Stimulated activated CD8-positive, alpha-beta memory T cell treated with anti-CD3 and anti-CD28 coated beads, Interleukin-4, amount 100 ng/mL, for 24 hours (primary cell): Measurements from ENCODE around the gene SLC35F3.

ENCODE experiments used
- DNase-seq: peaks from one replicate; pipeline ENCODE4 v3.0.0-alpha.2; 2020; ENCODE audit warnings: low read depth

The SLC35F3 gene

DNA sequence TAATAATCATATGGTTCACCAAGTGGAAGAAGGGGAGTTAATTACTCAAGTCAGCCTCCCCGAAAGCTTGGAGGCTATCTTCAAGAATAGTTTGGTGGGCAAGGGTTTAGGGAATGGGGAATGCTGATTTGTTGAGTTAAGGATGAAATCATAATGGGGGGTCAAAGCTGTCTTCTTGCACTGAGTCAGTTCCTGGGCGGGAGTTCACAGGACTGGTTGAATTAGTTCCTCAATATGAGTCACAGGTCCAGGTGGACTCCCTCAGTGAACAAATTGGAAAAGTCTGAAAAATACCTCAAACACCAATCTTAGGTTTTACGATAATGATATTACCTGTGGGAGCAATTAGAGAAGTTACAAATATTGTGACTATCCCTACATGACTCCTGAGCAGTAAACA, 353.6 kb downstream of the SLC35F3 start:
- DNase-seq, result no peak

DNA sequence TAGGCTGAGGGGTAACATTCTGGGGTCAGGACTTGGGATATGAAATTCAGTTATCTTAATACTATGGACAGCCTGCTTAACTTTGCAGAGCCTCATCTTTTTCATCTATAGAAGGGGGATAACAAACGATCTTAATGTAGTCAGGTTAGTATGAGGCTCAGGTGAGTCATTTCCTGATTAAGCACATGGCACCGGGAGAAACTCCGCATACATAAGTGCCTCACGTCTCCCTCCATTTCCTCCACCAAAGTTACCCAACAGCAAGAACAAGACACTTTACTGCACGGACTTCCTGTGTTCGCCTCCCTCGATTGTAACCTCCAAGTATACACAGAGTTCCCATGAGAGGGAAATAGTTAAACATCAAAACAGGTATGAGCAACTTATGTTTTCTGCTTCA, 356.1 kb downstream of the SLC35F3 start:
- DNase-seq, result no peak

DNA sequence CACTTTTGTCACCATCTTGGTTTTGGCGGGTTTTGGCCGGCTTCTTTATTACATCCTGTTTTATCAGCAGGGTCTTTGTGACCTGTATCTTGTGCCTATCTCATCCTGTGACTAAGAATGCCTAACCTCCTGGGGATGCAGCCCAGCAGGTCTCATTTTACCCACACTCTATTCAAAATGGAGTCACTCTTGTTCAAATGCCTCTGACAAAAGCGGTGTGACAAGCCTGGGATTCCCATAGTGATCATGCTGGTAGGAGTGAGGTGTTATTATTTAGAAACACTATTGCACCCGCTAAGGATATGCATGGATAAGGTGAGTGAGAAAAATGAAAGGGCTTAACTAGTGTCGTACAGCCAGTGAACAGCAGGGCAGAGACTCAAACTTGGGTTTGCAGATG, 357.1 kb downstream of the SLC35F3 start:
- no peak for DNase-seq

DNA sequence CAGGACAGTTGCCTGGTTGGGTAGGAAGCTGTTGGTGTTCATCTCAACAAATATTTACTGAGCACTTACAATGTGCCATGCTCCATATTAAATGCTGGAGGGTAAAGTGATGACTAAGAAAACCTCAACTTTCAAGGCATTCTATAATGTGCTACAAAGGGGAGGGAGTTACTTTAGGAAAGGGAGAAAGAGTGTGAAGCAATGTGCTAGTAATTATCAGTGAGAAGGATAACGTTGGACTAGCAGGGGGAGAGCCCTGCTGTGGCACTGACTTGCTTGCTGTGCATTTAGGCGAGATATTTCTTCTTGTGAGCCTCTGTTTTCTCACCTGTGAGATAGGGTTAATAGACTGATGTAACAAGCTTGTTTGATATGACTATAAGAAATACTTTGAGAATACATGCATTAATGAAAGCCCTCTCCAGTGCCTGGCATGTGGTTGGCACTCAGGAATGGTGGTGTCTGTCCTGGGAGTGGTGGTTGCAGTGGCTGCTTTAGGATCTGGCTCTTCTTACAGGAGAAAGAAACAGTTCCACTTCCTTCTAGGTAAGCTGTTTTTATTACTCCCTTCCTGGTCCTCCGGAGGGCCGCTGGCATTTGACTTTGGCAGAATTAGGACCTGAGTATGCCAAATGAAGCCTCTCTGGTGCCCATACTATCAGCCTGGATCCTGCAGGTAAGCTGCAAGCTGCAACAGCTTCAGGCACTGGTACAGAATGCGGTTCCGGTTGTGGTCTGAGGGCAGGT, 357.7 kb downstream of the SLC35F3 start:
- DNase-seq, result no peak

DNA sequence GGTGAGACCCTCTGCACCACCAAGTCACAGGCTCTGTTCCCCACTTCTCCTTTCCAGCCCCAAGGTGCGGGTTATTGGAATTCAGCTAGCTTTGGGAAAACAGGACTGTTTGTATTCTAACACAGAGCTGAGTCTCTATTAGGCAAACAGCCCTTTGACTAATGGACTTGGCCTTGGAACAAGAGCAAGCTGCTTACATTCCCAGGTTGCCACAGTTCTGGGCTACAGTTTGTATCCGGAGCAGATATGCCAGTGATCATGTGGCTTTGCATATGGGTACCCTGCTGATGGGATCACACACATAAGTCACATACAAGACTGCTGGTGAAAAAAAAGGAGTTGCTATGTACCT, 358.3 kb downstream of the SLC35F3 start:
- DNase-seq, result no peak

DNA sequence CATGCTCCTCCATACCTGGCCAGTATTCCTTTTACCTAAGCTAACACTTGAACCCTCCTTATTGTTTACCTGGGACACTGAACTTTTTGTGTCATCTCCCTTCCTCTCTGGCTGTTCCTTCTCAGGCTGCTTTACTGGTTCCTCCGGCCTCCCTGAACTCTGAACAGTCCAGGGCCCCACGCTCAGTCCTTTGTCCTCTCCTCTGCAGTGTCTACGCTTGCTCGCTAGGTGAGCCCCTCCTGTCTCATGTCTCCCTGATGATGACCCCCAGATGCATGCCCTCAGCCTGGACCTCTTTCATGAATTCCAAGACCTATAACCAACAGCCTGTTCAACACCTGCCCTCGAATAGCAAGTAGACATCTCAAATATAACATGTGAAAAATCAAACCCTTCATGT, 360.4 kb downstream of the SLC35F3 start:
- DNase-seq, result no peak

DNA sequence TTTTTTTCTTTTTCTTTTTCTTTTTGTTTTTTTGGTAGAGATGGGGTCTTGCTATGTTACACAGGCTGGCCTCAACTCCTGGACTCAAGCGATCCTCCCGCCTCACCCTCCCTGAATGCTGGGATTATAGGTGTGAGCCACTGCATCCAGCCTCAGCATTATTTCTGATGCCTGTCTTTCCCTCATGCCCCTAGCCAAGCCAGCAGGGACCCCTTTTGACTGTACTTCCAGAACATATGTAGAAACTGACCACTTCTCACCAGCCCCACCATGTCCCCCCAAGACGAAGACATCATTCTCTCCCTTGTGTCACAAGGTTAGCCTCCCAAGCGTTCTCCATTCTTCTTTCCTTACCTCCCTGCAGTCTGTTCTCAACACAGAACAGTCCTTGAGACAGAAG, 360.8 kb downstream of the SLC35F3 start:
- DNase-seq, result no peak

DNA sequence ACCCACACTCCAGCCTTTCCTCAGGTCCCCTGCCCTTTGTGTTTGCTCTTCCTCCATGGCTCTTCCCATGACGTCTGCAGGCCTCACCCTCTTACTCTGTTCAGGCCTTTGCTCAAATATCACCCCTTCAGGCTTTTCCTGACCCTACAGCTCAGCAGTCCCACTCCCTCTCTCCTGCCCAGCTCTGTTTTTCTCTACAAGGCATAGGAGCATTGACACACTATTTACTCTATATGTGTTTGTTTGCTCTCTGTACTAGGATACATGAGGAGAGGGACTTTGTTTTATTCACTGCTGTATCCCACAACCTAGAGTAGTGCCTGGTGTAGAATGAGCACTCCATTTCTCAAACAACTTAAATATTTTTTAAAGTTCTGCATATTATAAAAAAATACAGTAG, 361.4 kb downstream of the SLC35F3 start:
- DNase-seq, result no peak

DNA sequence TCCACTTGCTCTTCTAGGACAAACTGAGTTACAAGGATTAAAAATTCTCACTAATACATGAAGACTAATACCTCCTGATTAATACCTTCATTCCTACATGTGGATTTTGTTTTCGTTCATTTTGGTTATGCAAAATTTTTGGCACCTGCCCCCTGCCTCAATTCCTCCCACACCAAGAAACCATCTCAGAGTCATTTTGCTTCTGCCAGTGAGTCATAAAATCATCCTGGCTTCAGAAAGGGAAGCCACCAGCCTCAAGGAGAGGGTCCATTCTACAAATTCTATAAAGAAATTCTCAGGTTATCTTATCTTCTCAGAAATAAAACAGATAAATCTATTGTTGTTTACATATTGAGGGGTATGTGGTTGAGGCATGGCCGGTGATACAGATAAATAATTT, 365.6 kb downstream of the SLC35F3 start:
- DNase-seq, result no peak

DNA sequence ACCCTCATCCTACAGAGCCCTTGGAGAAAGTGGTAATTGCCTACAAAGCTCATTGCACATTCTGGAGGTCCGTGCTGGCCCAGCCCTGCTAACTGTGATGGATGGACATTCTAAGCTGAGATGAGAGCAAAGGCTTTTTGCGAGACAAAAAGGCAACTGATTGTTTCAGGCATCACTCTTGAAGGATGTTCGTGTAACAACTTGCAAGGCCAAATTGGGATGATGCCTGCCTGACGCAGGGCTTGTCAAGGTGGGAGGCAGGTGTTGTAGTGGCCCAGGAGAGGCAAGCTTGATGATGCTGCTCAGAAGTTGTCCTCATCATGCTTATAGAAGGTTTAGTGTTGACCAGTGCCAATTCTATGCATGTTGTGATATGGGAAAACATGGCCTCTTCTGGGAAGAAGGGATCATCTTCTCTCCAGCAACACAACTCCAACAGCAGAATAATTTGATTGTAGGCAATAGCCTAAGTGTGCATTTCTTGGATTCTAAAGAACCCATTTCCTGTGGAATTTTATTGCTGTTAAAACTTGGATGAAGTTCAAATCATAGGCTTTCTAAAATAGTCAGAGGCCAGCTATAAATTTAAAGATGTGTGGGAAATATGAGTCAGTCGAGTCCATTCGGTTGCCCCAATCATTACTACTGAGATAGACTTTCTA, 366.2 kb downstream of the SLC35F3 start:
- DNase-seq, result no peak

DNA sequence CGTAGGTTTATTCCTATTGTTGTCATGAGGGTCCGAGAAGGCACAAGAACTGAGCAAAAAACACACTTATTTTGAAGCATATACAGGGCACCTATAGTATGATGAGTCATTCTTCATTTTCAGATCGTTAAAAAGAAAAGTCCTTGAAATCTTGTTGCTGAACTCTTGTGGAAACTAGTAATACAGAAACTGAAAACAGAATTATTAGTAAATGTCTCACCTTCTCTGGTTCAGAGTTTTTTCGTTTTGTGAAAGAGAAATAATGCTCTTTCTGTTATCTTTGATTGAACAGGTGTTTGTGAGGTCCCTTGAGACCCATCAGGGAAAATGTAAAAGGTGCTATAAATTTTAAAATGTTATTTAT, 366.7 kb downstream of the SLC35F3 start:
- DNase-seq, result no peak

DNA sequence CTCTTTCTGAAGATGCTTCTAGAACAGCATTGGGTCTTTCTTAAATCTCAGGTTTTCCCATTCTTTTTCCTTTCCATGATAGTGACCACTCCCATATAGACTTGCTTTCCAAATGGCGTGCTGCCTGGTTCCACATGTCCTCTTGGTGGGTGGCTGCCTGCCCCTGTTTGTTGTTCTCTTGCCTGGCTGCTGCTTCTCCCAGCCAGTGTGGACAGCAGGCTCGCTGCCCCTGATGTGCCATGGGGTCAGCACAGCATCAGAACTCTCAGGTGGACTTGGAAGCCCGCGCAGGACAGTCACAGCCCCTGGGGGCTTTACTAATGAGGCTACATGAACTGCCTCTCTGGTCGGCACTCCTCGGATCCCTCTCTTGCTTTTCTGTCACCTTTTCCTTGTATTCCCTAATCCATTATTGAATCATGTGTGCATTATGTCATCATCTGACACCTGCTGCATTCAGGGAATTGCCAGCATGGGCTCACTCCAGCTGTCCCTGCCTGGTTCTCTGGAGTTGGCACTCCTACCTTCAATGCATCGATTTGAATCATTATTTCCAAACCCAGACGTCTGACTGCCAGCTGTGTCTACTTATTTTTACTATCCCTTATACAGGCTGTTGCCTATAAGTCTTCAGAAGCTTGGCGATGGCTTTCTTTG, 368.3 kb downstream of the SLC35F3 start:
- no peak for DNase-seq

DNA sequence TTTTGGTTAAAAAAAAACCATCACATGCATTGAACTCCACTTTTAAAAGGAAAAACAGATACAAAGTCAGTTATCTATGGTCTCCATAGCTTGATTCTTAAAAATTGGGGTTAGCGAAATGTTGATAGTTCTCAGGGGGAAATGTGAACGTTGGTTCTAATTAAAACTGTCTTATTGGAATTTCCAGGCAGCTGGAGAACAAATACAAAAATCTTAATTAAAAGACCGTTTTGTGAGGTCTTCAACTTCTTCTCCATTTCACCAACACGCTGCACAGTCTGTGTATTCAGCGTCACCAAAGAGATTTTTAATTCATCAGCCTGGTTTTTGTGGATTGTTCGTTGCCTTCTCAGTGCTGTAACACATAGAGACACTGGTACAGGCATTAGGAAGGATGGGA, 369.5 kb downstream of the SLC35F3 start:
- DNase-seq, result no peak

DNA sequence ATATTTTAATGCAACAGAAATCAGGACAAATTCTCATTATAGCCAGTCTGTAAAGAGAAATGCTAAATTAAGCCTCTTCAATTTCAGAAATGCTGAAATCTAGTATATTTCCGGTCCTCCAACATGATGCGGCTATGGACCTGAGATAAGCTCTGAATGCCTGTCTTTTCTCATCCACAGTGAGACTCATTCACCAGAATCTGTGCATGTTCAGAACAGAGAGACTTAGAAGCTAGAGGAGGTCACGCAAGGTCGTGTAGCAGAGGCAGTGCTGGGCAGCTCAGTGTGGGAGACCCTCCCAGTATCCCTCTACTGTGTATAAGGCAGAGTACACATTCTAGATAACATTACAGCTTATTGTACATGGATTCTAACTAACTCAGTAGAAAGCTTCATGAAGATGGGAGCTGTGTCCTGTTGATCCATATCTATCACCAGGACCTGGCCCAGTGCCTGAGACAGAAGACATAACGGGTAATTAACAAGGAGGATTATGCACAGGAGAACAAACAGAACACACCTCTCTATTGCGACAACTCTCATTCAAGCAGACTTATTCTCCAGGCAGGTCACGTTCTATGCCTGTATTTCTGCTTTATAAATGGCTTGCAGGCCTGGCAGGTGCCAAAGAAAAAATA, 371.8 kb downstream of the SLC35F3 start:
- DNase-seq, result no peak

DNA sequence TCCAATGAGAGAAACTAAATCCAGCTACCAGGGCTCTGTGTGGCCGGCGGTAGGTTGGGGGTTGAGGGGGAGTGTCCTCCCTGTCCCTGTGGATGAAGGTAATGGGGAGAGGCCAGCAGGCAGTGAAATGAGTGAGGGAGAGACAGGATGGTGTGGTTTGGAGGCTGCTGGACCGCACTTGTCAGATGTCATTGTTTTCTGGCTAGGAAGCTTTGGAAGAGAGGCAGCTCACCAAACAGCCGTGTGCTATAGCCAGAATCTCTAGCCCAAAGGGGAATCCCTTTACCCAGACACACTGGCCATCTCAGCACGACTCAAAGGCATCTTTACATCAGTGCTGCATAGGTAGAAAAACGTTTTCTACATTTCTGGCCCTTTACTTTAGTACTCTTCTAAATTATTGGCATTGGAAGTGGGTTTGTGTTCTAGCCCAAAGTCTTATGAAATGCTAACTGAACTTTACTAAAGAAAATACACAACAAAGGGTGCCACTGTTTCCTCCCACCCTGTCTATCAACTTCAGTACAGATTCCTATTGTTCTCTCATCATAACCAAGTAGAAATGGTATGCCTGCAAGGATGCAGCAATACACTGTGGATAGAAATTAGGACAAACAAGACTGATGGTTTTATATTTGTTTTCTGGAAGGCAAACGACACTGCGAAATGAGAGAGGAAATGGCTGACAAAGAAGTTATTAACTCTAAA, 372.8 kb downstream of the SLC35F3 start:
- no peak for DNase-seq

DNA sequence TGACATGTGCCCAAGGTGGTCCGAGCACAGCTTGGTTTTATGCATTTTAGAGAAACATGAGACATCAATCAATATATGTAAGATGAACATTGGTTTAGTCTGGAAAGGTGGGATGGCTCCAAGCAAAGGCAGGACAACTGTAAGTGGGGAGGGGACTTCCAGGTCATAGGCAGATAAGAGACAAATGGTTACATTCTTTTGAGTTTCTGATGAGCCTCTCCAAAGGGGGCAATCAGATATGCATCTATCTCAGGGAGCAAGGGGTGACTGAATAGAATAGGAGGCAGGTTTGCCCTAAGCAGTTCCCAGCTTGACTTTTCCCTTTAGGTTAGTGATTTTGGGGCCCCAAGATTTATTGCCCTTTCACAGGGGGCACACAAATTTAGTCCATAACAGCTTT, 374.5 kb downstream of the SLC35F3 start:
- no peak for DNase-seq

DNA sequence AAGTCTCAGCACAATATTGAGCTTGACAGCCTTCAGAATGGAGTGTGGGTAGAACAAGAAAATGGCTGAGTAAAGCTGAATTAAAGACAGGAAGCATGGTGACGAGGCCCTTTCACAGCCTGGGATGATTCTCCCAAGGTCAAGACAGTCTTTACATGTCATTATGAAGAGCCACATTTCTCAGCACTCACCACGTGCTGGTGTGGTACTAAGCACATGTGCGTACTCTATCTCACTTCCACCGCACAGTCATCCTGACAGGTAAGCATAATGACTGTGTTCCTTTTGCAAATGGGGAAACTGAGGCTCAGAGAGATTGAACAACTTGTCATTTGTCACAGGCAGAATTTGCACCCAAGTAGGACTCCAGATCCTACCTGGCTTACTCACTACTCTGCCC, 376.0 kb downstream of the SLC35F3 start:
- DNase-seq, result no peak

DNA sequence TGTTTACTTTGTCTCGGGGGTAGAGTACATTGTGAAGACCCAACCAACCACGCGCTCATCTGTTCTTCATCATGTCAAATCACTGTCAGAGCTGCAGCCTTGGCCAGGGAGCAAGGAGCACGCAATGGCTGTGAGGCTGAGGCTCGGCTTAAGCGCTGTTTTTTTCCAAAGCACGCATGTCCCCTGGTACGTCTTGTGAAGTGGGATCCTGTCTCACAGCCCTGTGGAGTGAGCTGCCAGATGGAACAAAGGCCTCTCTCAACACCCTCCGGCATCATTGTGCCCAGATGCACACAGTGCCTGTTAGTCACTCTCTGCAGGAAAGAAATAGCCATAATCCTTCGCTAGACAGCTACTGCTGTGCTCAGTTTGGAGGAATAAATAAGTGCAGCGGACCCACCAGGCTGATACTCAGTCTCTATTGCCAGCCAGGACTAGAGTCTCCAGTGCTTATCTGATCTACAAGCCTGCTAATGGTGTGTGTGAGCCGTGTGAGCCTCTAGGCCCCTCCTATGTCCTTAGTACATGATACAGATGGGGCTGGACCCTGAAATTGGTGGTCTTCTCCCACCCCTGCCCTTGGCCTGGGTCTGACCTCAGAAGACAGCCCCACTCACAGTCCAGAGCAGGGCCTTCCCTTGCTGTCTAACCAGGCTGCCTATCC, 377.5 kb downstream of the SLC35F3 start:
- DNase-seq, result no peak

DNA sequence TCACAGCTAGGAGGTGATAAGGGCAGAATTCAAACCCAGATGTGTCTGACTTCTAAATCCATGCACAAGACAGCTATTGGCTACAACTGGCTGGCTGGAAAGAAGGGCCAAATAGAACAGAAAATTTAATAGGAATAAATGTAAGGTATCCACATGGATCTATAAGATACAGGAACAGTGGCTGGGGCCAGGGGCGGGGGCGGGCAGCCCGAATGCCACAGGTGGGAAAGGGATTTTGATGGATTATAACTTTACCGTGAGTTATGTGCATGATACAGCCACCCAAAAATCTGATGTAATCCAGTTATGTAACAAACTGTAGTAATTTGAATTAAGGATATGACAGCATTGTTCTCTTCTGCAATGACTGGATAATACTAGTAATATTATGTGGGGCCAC, 381.7 kb downstream of the SLC35F3 start:
- no peak for DNase-seq

DNA sequence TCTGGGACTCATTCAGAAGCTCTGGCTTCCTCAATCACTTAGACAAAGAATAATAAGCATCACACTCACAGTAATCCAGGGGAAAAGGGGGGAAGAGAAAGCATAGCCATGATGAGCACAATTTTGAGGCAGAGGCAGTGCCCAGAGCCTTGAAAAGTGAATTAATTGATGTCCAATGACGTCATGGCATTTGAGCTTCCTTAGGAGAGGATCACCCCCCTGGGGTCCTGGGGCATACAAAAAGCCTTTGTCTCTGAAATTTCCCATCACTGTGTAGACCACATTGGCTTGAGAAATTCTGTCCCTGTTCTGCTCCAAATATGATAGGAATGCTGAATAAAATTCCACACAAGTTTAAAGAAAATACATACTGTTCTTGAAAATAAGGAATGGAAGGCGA, 384.5 kb downstream of the SLC35F3 start:
- DNase-seq, result no peak

DNA sequence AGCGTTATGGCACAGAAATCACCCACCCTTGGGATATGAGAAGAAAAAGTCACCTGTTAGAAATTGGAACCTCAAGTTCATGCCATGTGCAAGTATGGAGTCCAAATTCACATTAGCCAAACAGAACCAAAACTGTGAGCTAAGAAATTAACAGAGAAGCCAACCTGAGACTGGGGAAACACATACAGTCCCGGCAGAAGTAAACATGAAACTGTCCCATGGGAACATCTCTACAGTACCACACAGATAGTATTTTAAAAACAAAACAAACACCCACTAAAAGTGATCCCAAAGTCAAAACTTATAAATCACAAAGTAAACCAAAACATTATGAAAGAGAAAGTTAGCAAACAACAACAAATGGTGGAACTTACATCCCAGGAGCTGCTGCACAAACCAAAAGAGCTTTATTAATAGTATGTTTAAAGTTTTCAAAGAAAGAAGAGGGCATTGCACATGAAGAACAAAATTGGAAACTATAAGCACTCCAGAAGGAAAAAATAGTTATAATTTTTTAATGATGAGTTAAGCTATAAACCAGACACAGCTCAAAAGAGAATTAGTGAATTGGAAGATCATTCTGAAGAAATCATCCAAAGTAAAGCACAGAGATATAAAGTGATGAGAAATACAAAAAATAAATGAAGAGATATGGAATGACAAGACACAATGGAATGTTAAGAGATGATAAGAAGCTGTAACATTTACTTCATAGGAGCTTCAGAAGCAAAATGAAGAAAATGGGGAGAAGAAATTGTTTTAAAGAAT, 385.2 kb downstream of the SLC35F3 start:
- no peak for DNase-seq
